Stimulated activated CD8-positive, alpha-beta memory T cell treated with anti-CD3 and anti-CD28 coated beads, Interleukin-2, amount 100 ng/mL, for 1 hour (primary cell): Measurements from ENCODE around the gene SPATA31A6.
"Not testable (repeated sequence)": the region's sequence is repeated elsewhere in the genome, so short reads cannot be mapped to it uniquely, and the experiment has no call there.

ENCODE experiments used
- DNase-seq, 2 donors: peaks; one replicate each; pipeline ENCODE4 v3.0.0-alpha.2; 2020; ENCODE audit warnings: low read depth in 2 of 2

Gene SPATA31A6

GRCh38 chr9:42183359-42183758, at the start of gene SPATA31A6:
TSS of gene SPATA31A6 (plus strand) at chr9:42183659. CDS start at chr9:42183688, 29 bp downstream.
- not testable (repeated sequence) for DNase-seq

- not testable (repeated sequence) for DNase-seq
Observed at GRCh38 chr9:42160299-42160698, 23.2 kb upstream of the SPATA31A6 start.

- not testable (repeated sequence) for DNase-seq
Observed at GRCh38 chr9:42219861-42220260, 36.4 kb downstream of the SPATA31A6 start.

DNA sequence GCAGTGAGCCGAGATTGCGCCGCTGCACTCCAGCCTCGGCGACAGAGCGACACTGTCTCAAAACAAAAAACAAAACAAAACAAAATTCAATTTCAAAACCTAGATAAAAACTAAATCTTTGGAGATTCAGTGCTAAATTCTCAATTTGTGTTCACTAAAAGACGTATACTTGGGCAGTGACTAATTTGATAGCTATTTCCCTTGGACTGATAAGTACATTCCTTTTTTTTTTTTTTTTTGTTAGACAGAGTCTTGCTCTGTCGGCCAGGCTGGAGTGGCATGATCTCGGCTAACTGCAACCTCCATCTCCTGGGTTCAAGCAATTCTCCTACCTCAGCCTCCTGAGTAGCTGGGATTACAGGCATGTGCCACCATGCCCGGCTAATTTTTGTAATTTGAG, 39.8 kb downstream of the SPATA31A6 start:
- DNase-seq = not testable (repeated sequence)

DNA sequence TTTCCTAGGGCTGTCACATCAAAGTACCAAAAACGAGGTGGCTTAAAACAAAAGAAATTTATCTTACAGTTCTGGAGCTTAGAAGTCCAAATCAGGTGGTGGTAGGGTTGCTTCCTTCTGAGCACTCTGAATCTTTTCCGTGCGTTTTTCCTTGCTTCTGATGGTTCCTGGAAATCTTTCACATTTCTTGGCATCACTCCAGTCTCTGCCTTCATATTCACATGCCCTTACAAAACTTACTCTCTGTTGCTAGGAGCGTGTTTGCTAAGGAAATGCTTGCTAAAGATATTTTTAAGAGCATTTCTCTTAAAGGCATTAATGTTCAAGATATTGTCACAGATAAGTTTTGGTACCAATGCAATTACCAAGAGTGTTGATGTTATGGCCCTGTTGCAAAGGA, 49.6 kb downstream of the SPATA31A6 start:
- DNase-seq = not testable (repeated sequence)

DNA sequence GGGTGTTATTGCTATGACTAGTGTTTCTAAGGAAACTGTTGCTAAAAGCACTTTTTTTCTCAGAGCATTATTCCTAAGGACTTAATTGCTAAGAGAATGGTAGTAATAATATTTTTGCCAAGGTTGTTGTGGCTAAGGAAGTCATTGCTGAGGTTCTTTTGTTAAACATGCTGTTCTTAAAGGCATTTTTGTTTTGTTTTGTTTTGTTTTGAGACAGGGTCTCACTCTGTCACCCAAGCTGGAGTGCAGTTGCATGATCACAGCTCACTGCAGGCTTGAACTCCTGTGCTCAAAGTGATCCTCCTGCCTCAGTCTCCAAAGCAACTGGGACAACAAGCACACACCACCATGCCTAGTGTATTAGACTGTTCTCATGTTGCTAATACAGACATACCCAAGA, 51.2 kb downstream of the SPATA31A6 start:
- not testable (repeated sequence) for DNase-seq

- DNase-seq = not testable (repeated sequence)
Observed at GRCh38 chr9:42235352-42235991, 52.0 kb downstream of the SPATA31A6 start.

DNA sequence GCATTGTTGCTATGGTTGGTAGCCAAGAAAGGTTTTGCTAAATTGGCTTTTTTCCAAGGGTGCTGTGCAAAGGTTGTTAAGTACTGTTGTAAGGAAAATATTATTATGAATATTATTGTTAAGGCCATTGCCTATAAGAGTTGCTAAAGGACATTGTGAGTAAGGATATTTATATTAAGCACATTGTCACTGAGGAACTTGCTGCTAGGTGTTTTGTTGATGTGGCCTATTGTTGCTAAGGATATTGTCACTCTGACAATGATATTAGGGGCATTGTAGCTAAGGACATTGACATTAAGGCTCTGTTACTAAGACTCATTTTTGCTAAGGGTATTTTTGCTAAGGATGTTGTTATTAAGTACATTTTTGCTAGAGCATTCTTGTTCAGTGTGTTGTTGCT, 52.6 kb downstream of the SPATA31A6 start:
- DNase-seq = not testable (repeated sequence)

- DNase-seq = not testable (repeated sequence)
Observed at GRCh38 chr9:42237381-42237780, 53.9 kb downstream of the SPATA31A6 start.

GRCh38 chr9:42238862-42239261, 55.4 kb downstream of the SPATA31A6 start:
- DNase-seq = not testable (repeated sequence)
